H1 (cell line): ENCODE results near the gene OSR1. TPM values are rescaled to one million over a fixed set of nuclear protein-coding genes. Genes with fewer than 3 reads are reported as not detected.

Source experiments
- microRNA-seq, 2 experiments: library from miRNA; unstranded; fragments of <30 nt; microRNA quantifications; one replicate each; pipeline versions ENCODE4 to v1.2.0, GENCODE V29; 2016 to 2020; ENCODE audit warnings: borderline microRNAs expressed in 2 of 2, borderline number of aligned reads in 2 of 2, borderline replicate concordance in 1 of 2
- polyA plus RNA-seq, 7 experiments: library from polyadenylated mRNA; depleted of rRNA in 3 of 7; stranded (reverse) in 5 of 7; unstranded in 2 of 7; fragments of >200 nt in 5 of 7; fragments of 200-250 nt in 2 of 7; gene quantifications; 1 replicate in 5 of 7; 2 replicates in 1 of 7; 4 replicates in 1 of 7; pipeline versions ENCODE4 v1.2.1 to v1.2.3, GENCODE V29; 2011 to 2013; ENCODE audit warnings: missing spikeins in 2 of 7, mixed read lengths in 2 of 7
- small RNA-seq: library from polyadenylated mRNA; stranded (forward); fragments of <200 nt; extraction: miRNeasy Mini kit (QIAGEN cat#:217004); gene quantifications from one replicate; pipeline ENCODE3, GENCODE V24; 2013; ENCODE audit not compliant: insufficient read depth
- total RNA-seq: library from RNA; stranded (reverse); fragmentation: NEBNext Ultra II Directional; extraction: Animal tissue kit (Norgen Biotek cat#: 25700); gene quantifications from 2 replicates; pipeline ENCODE4 v1.2.1, GENCODE V29; 2021

The OSR1 gene
- total and polyA plus RNA-seq, 2 of the 8 experiments (the other 6 are each of a cell fraction or from before 2014, with no cell fraction given) = 0.05 to 0.22 TPM

Small RNA genes lying within 50 kb of the gene (microRNA-seq; reads per million reads assigned to microRNA genes)
- gene MIR4757 = 0 reads per million in 2 experiments

Small RNA genes lying within 50 kb of the gene (small RNA-seq; reads per million reads assigned to genes)
- gene MIR4757 = not detected
